Hippocampal formation (tissue), 2 donors: ENCODE results near the gene FAM13A.
A peak's percentile ranks its signal among the peaks of the same experiment; 100 is the strongest.

Source experiments
- DNase-seq, 2 donors: peaks; one replicate each; lab custom pipeline; 2025; lab: John Stamatoyannopoulos, UW

Gene FAM13A

DNA sequence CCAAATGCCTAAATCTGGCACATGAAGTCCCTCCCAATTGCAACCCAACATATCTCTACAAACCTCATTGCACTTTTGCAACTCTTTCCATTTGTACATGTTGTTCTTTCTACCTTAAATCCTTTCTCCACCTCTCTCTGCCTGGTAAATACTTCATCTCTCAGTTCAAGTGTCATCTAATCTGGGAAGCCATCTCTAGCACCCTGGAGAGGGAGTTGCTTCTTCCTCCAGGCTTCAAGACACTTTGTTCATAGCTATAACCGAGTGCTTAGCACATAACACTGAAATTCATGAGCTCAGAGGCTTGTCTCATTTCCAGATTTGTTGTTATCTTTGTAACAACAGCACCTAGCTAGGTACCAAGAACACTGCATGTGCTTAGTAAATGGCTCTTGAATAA is 244.6 kb downstream of the FAM13A start:
- no peak for DNase-seq

DNA sequence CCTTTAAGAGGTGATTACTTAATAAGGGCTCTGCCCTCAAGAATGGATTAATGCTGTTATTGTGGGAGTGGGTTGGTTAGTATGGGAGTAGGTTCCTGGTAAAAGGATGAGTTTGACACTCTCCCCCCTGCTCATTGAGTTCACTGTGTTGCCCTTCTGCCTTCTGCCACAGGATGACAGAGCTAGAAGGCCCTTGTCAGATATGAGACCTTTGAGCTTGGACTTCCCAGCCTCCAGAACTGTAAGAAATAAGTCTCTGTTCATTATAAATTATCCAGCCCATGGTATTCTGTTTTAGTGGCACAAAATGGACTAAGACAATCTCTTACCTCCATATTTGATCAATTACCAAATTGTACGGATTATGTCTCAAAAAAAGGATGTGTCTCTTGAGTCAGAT is 245.1 kb downstream of the FAM13A start:
- no peak for DNase-seq

DNA sequence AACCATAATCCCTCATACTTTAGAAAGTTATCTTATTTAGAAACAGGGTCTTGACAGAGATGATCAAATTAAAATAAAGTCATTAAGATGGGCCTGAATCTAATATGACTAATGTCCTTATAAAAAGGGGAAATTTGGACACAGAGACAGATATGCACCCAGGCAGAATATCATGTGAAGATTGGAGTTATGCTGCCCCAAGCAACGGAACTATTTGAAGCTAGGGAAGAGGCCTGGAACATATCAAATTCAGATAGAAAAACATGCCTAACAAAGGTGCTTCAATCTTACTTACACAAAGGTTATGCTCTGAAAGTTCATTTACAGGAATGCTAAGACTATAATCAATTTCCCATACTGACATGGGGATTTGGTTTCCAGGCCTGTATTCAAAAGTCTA is 246.7 kb downstream of the FAM13A start:
- no peak for DNase-seq

- DNase-seq: no peak
These were observed 247.3 kb downstream of the FAM13A start for GRCh38 chr4:88809576-88810219.

- DNase-seq: no peak
These were observed 247.9 kb downstream of the FAM13A start for GRCh38 chr4:88809101-88809500.

- no peak for DNase-seq
These were observed 249.5 kb downstream of the FAM13A start for GRCh38 chr4:88807499-88807898.

GRCh38 chr4:88804234-88804633 is 252.8 kb downstream of the FAM13A start:
- DNase-seq: no peak

DNA sequence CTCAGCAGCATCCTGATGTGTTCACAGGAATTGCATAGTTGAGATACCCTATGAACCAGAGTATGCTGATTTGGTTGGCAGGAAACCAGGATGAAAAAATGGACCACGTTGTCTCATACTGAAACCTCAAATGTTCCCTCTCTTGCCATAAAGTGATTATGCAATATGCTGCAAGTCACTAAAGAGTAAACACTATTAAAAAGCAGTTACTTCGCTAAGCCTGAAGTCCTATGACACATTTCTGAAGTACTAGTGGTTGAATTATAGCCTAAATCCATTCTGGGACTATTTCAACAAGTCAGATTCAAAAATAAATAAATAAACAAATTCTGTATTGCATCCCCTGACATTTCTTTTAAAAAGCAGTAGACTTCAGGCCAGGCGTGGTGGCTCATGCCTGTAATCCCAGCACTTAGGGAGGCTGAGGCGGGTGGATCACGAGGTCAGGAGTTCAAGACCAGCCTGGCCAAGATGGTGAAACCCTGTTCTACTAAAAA is 253.3 kb downstream of the FAM13A start:
- DNase-seq: no peak

DNA sequence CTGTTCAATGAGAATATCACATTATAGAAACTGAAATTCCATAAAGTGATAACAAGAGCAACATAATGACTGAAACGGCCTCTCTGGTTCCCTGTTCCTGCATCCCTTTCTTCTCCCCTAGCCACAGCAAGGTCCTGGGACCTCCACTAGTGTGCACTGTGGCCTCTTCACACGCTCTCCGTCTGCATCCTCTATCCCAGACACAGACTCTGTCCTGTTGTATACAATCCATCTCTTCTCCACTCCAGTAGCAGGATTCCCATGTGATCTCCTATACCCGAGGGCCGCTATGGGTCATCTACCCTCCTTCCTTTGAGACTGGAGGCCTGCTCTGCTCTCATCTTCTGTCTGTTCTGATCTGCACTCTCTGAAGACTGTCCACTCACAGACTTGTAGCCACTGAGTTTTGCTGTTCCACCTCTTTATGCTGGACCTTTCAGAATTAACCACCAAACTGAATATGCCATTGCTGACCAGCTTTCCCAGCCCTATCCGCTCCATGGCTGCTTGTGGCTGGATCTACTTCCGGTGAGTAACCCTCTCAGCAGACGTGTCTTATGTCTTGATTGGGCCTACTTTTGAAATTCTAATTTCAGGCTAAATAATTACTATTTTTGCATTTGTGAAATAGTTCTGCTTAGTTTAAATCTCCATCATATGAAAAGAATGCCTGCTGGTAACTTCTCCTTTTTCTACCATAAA is 254.2 kb downstream of the FAM13A start:
- no peak for DNase-seq

DNA sequence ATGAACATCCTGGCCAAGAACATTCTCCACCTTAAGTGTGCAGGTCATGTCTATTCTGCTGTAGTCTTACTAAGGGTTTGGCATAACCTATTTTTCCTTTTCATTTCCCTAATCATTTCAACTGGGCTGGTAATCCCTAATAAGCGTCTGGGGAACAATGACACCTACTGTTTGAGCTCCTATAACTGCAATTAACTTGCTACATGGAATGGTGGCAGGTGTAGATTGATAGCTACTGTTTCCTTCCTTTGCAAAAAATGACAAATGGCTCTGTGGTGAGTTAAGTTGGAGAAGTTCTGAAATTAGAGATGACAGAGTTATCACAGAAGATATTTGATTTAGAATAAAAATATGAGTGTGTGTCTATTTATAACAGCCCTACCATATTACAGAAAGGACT is 254.8 kb downstream of the FAM13A start:
- DNase-seq: no peak

- DNase-seq: no peak
These were observed 257.1 kb downstream of the FAM13A start for GRCh38 chr4:88799900-88800299.

GRCh38 chr4:88797725-88798124 is 259.3 kb downstream of the FAM13A start:
- no peak for DNase-seq

DNA sequence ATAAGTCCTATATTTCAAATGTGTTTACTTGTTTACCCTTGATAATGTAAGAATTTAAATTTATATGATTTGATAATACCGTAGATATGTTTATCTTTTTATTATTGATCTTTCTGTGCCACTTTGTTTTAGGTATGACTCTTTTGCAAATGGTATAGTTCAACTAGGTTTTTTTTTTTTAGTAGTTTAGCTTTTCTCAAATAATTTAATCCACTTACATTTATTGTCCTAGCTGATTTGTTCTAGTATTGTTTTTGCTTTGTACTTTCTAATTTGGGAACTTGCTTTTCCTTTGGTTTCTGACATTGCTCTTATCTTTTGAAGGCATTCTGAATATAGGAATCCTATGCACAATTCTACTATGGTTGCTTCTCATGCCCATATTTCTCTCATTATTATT is 260.4 kb downstream of the FAM13A start:
- DNase-seq: no peak

DNA sequence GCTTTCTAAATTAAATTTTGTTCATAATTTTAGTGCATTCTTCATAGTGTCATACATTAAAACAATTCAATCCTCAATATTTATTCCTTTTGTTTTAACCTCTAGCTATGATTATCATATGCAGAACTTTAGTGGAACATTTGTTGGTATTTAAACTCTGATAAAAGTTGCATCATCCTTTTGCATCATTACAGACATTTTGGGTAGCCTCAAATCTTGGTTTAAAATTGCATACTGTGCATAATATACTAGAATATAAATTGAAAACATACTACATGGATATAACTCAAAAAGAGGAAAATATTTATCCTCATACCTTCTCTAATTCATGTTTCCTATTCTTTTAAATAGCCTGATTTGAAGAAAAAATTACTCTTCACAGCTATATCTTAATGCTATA is 262.0 kb downstream of the FAM13A start:
- DNase-seq: no peak

GRCh38 chr4:88794087-88794690 is 262.8 kb downstream of the FAM13A start:
- no peak for DNase-seq

- no peak for DNase-seq
These were observed 263.5 kb downstream of the FAM13A start for GRCh38 chr4:88793475-88793874.

- no peak for DNase-seq
These were observed 264.2 kb downstream of the FAM13A start for GRCh38 chr4:88792821-88793220.

DNA sequence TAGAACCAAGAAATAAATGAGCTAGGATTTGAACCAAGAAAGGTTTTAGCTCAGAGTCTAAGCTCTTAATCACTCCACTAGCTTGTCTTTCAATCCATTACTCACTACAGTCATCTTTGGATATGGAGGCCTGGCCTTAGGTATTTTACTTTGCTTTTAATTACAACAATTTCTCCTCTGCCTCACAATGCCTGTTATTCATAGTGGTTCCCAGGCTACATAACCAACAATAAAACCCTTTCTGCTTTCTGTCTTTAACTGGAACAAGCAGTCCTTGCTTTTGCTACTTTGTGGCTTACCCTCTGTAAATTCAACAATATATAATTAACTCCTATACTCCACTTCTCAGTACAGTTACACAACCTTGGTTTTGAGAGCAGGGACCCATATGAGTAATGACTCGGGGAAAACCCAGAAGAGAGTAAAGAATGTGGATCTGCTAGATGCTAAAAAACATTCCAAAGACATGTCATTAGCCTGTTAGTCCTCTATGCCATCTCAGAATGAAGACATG is 264.7 kb downstream of the FAM13A start:
- DNase-seq: peak in 1 of 2 donors; percentile 38

DNA sequence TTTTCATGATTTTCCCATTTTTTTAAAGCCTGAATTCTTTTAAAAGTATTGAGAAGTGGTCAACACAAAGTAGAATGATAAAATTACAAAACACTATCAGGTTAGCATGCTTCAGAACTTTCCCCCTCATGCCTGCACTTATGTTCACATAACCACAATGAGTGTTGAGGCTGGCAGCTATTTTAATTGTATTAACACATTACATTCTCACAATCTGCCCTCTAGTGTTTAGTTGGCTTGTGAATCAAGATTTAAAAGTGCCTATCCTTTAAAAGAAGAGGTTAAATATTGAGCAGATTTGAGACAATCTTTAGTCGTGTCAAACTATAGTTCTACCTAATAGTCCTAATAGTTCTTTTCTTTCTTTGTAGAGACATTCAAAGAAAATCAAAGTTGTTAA is 265.7 kb downstream of the FAM13A start:
- DNase-seq: peak in 1 of 2 donors; percentile 43

DNA sequence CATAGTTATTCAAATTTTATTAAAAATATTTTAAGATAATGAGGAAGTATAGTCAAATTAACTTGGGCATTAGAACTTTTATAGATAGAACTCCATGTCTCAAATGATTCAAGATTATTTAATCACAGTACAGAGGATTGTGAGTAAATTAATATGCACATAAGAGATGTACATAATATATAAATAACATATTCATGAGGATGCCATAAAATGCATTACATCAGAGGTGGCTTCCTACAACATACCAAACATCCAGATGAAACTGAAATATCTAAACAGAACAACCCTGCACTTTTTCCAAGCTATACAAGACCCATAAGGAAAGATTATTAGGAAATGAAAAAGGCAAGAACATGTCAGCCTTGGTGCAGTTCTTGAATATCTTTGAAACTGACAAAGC is 268.1 kb downstream of the FAM13A start:
- no peak for DNase-seq

DNA sequence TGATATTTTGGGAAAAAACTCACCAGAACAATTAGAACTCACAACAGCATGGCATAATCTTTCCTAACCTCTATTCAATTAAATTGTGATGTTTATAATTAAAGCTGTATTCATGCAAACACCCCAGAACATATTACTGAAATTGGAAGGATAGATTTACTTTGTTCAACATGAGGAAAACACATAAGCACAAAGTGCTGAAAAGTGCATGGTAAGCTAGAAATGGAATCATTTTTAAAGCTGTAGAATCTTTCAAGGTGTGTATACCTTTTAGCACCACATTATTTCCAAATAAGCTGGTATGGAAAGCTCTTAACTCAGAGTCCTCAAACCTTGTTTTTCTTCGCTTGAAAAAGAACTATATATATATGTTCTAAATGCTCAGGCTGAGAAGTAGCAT is 268.6 kb downstream of the FAM13A start:
- no peak for DNase-seq

DNA sequence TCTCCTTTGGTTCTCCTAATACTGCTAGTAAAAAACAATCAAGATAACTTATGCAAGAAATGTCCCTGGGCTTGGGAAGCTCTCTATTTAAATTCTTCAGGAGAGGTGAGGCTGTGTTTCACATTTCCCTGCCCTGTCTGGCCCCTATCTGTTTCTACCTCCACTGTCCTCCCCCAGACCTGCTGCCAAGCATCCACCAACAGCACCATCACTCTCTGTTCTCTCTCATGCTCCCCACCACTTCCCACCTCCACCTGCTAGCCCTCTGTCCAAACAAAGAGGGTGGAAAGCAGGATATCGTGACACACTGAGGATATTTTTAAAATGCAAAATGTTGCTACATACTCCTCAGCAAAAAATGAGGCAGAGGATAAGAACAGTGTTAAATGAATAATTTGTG is 271.0 kb downstream of the FAM13A start:
- no peak for DNase-seq

DNA sequence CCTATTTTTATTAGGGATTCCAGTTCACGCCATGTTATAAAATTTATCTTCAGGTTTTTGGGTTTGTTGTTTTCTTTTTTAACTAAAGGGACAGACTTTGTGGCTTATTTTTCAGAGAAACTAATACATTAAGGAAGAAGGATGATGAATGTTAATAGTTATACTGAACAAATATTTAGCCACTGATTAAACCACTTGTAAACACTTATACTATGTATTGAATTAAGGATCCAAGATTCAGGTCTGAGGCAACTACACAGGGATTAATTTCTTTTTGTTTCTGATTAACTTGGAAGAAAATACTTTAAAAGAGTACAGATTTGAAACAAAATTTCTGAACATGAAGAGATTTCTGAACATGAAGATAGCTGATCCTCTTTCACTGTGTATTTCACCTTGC is 276.6 kb downstream of the FAM13A start:
- DNase-seq: no peak
